IMR-90 (cell line): ENCODE data around the gene TBC1D17. TPM values are rescaled to one million over a fixed set of nuclear protein-coding genes. Genes with fewer than 3 reads are reported as not detected.

Experiments used
- ATAC-seq: fragments of 200-7000 bp; cut with Tn5 transposase; 2 replicates; pipeline ENCODE4 v1.9.1; 2020; ENCODE audit warnings: low read depth, mild to moderate bottlenecking, moderate library complexity
- BruUV-seq: library from RNA; stranded (reverse); fragments of 400-500 nt; replicated peaks from 2 replicates; lab custom pipeline; 2021; lab: Mats Ljungman, UMichigan
- CTCF ChIA-PET: fragments of 300-600 bp; formaldehyde crosslinking; extraction: SDS; loops from one replicate; lab custom pipeline; 2021; ENCODE audit warnings: antibody characterized with exemption; lab: Yijun Ruan, JAX
- POLR2A ChIA-PET: fragments of 300-600 bp; sonication (Branson Sonifier 250); formaldehyde crosslinking; loops from one replicate; lab custom pipeline; 2022; ENCODE audit warnings: antibody characterized with exemption; ENCODE audit not compliant: unreplicated experiment; lab: Charles Lee
- DNase-seq: peaks from one replicate; pipeline ENCODE4 v3.0.0; 2013
- H2AFZ ChIP-seq: replicated peaks from 2 replicates; pipeline ENCODE3; 2013; ENCODE audit warnings: low read length, mild to moderate bottlenecking; ENCODE audit not compliant: poor library complexity
- H2AK5ac ChIP-seq: 2 replicates; pipeline ENCODE4 v1.6.1; 2013; ENCODE audit warnings: low read depth, low read length, inconsistent platforms
- H2AK9ac ChIP-seq: replicated peaks from 2 replicates; pipeline ENCODE3; 2013; ENCODE audit warnings: mild to moderate bottlenecking, low read depth, low read length, moderate library complexity; ENCODE audit not compliant: poor library complexity
- H2BK120ac ChIP-seq: 2 replicates; pipeline ENCODE4 v1.6.1; 2013; ENCODE audit warnings: low read depth, low read length, inconsistent platforms
- H2BK15ac ChIP-seq: 3 replicates; pipeline ENCODE4 v1.6.1; 2013; ENCODE audit warnings: low read depth, low read length, inconsistent platforms
- H2BK20ac ChIP-seq: 2 replicates; pipeline ENCODE4 v1.6.1; 2013; ENCODE audit warnings: low read depth, mild to moderate bottlenecking, inconsistent platforms, low read length, moderate library complexity
- H2BK5ac ChIP-seq: 2 replicates; pipeline ENCODE4 v1.6.1; 2013; ENCODE audit warnings: mild to moderate bottlenecking, low read depth, low read length, inconsistent platforms; ENCODE audit not compliant: poor library complexity, severe bottlenecking
- H3K14ac ChIP-seq: replicated peaks from 2 replicates; pipeline ENCODE4 v1.6.1; 2013; ENCODE audit warnings: low read depth, low read length, inconsistent platforms
- H3K18ac ChIP-seq: 2 replicates; pipeline ENCODE4 v1.6.1; 2013; ENCODE audit warnings: low read depth, low read length, control low read depth
- H3K23ac ChIP-seq: 2 replicates; pipeline ENCODE4 v1.6.1; 2013; ENCODE audit warnings: low read depth, low read length, inconsistent platforms
- H3K27ac ChIP-seq: 2 replicates; pipeline ENCODE4 v1.5.1; 2013; ENCODE audit warnings: mild to moderate bottlenecking, control low read depth, low read length; ENCODE audit not compliant: insufficient read depth
- H3K27me3 ChIP-seq: 2 replicates; pipeline ENCODE4 v1.6.1; 2013; ENCODE audit warnings: low read length; ENCODE audit not compliant: control insufficient read depth, insufficient read depth
- H3K36me3 ChIP-seq: 2 replicates; pipeline ENCODE4 v1.6.1; 2013; ENCODE audit warnings: low read length, mixed read lengths; ENCODE audit not compliant: control insufficient read depth, insufficient read depth
- H3K4ac ChIP-seq: 2 replicates; pipeline ENCODE4 v1.6.1; 2013; ENCODE audit warnings: low read depth, low read length, inconsistent platforms
- H3K4me1 ChIP-seq: 2 replicates; pipeline ENCODE4 v1.6.1; 2013; ENCODE audit warnings: low read length, mixed read lengths; ENCODE audit not compliant: control insufficient read depth, insufficient read depth
- H3K4me2 ChIP-seq: 2 replicates; pipeline ENCODE4 v1.6.1; 2013; ENCODE audit warnings: low read depth, mild to moderate bottlenecking, control low read depth, low read length, moderate library complexity
- H3K4me3 ChIP-seq: 2 replicates; pipeline ENCODE4 v1.5.1; 2013; ENCODE audit warnings: low read depth, mild to moderate bottlenecking, control low read depth, low read length, moderate library complexity; ENCODE audit not compliant: insufficient read depth
- H3K56ac ChIP-seq: 2 replicates; pipeline ENCODE4 v1.6.1; 2013; ENCODE audit warnings: low read length, inconsistent platforms; ENCODE audit not compliant: insufficient read depth; ENCODE audit errors: extremely low read depth
- H3K79me1 ChIP-seq, 2 experiments: 2 replicates each; pipeline ENCODE4 v1.6.1; 2013; ENCODE audit warnings: low read length in 2 of 2, inconsistent platforms in 1 of 2, low read depth in 1 of 2
- H3K9ac ChIP-seq: 2 replicates; pipeline ENCODE4 v1.6.1; 2013; ENCODE audit warnings: low read depth, low read length, control low read depth
- H3K9me1 ChIP-seq: 2 replicates; pipeline ENCODE4 v1.6.1; 2013; ENCODE audit warnings: low read length, inconsistent platforms; ENCODE audit not compliant: insufficient read depth
- H3K9me3 ChIP-seq: 2 replicates; pipeline ENCODE4 v1.6.1; 2013; ENCODE audit warnings: low read length; ENCODE audit not compliant: control insufficient read depth, insufficient read depth
- H4K20me1 ChIP-seq: 2 replicates; pipeline ENCODE4 v1.6.1; 2013; ENCODE audit warnings: low read length, inconsistent platforms; ENCODE audit not compliant: insufficient read depth
- H4K5ac ChIP-seq: 2 replicates; pipeline ENCODE4 v1.6.1; 2013; ENCODE audit warnings: mild to moderate bottlenecking, low read depth, low read length, control low read depth
- H4K8ac ChIP-seq, 2 experiments: 2 replicates each; pipeline ENCODE4 v1.6.1; 2013; ENCODE audit warnings: low read depth in 2 of 2, low read length in 2 of 2, control low read depth in 1 of 2, inconsistent platforms in 1 of 2
- H4K91ac ChIP-seq: 2 replicates; pipeline ENCODE4 v1.6.1; 2013; ENCODE audit warnings: low read depth, low read length, inconsistent platforms; ENCODE audit not compliant: insufficient read depth
- BHLHE40 ChIP-seq: fragments of 150-350 bp; IDR thresholded peaks from 2 replicates; pipeline ENCODE4 v1.6.1; 2016; ENCODE audit warnings: mild to moderate bottlenecking, low read depth, low read length
- MXI1 ChIP-seq: IDR thresholded peaks from 2 replicates; pipeline ENCODE4 v1.6.1; 2012; ENCODE audit warnings: low read depth, mild to moderate bottlenecking, low read length, moderate library complexity, borderline replicate concordance
- RCOR1 ChIP-seq: IDR thresholded peaks from 2 replicates; pipeline ENCODE4 v1.6.1; 2012; ENCODE audit warnings: mild to moderate bottlenecking, low read length, improper control_type of control experiment; ENCODE audit not compliant: insufficient replicate concordance
- RFX5 ChIP-seq: IDR thresholded peaks from 2 replicates; pipeline ENCODE4 v1.8.0; 2012; ENCODE audit warnings: low read depth, mild to moderate bottlenecking, low read length, moderate library complexity
- WGBS, 2 experiments: methylation state at CpG; one replicate each; pipeline versions ENCODE4 v1.1.5 to v1.1.7; 2013; ENCODE audit warnings: missing lambda C conversion rate in 2 of 2; ENCODE audit not compliant: insufficient read length in 1 of 2; ENCODE audit errors: extremely low coverage in 2 of 2; 5-methylcytosine and 5-hydroxymethylcytosine counted together
- dilution Hi-C: fragments of 300-500 bp; cut with HindIII; formaldehyde crosslinking; loops from one replicate; pipeline ENCODE4 v1.14.3; 2018; ENCODE audit warnings: low sequenced_read_pairs; ENCODE audit not compliant: unreplicated experiment
- in situ Hi-C: fragments of 300-500 bp; cut with MboI; formaldehyde crosslinking; loops from 3 replicates; pipeline ENCODE4 v1.14.3; 2019; ENCODE audit warnings: low sequenced_read_pairs, inconsistent platforms, mixed read lengths
- intact Hi-C: fragments of 100-400 bp; cut with micrococcal nuclease; formaldehyde crosslinking; loops from 2 replicates; pipeline ENCODE4 v1.10.0; 2022
- polyA plus RNA-seq, 3 experiments: library from polyadenylated mRNA; depleted of rRNA; stranded (reverse); fragments of >200 nt; gene quantifications; 2 replicates each; pipeline ENCODE4 v1.2.3, GENCODE V29; 2012; ENCODE audit warnings: low replicate concordance in 1 of 3
- total RNA-seq: library from RNA; depleted of rRNA; stranded (reverse); fragments of >200 nt; gene quantifications from 2 replicates; pipeline ENCODE4 v1.2.3, GENCODE V29; 2012

Gene TBC1D17
- total and polyA plus RNA-seq, 2 of the 4 experiments (the other 2 are of a cell fraction), result 1.1 to 27.8 TPM

DNA sequence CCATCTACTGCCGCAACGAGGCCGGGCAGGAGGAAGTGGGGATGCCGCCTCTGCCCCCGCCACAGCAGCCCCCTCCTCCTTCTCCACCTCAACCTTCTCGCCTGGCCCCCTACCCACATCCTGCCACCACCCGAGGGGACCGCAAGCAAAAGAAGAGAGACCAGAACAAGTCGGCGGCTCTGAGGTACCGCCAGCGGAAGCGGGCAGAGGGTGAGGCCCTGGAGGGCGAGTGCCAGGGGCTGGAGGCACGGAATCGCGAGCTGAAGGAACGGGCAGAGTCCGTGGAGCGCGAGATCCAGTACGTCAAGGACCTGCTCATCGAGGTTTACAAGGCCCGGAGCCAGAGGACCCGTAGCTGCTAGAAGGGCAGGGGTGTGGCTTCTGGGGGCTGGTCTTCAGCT lies 55.2 kb downstream of the TBC1D17 start:
- H3K56ac ChIP-seq, result no peak overlapping the region
- no peak overlapping the region for H3K27ac ChIP-seq
- no peak overlapping the region for H2AFZ ChIP-seq
- H3K23ac ChIP-seq, result no peak overlapping the region
- 98% methylated on average over 7 of the region's 25 CpGs; no CpG with 5 or more reads in 1 of the 2 experiments for WGBS, 2 experiments
- H3K9ac ChIP-seq, result no peak overlapping the region
- no peak overlapping the region for H3K4ac ChIP-seq
- intact Hi-C loops (no loop called here), in situ Hi-C loops (loop anchor here (10.0 kb wide), 2 partner anchors 52 to 212 kb away; no protein-coding TSS in a partner anchor), dilution Hi-C loops (no loop called here)
- peaks cover 3% of the 10 kb centered on the region; the same call in 1 of the 2 replicates for H4K20me1 ChIP-seq
- H2BK15ac ChIP-seq, result no peak overlapping the region
- ChIA-PET POLR2A (no interaction called here), CTCF (no interaction called here)
- BruUV-seq, result no TSS peak
- no peaks in the 10 kb centered on the region for H3K27me3 ChIP-seq
- H2BK5ac ChIP-seq, result no peak overlapping the region
- peaks cover 9% of the 10 kb centered on the region for H3K9me1 ChIP-seq
- no peak overlapping the region for H2AK5ac ChIP-seq
- H4K5ac ChIP-seq, result no peak overlapping the region
- no peak overlapping the region for H3K4me3 ChIP-seq
- H3K14ac ChIP-seq, result no peak overlapping the region
- H2AK9ac ChIP-seq, result no peak overlapping the region
- H4K8ac ChIP-seq, result no peak overlapping the region
- H3K79me1 ChIP-seq, result peaks cover 4 to 19% of the 10 kb centered on the region in 2 experiments; a peak in 3 of 4 replicates
- ATAC-seq (no peak), DNase-seq (no peak)
- no peak overlapping the region for H2BK120ac ChIP-seq
- no peaks in the 10 kb centered on the region for H3K9me3 ChIP-seq
- TF ChIP-seq MXI1 (no peak), BHLHE40 (no peak), RCOR1 (no peak), RFX5 (no peak)
- H4K91ac ChIP-seq, result no peak overlapping the region
- H3K4me1 ChIP-seq, result peaks cover 2% of the 10 kb centered on the region
- H2BK20ac ChIP-seq, result no peak overlapping the region
- H3K18ac ChIP-seq, result no peak overlapping the region
- no peak overlapping the region for H3K4me2 ChIP-seq
- H3K36me3 ChIP-seq, result peaks cover 2% of the 10 kb centered on the region; the same call in 1 of the 2 replicates
